Epithelial cell of prostate (primary cell): Measurements from ENCODE around the gene ZFYVE1.
"Not testable (repeated sequence)": the region's sequence is repeated elsewhere in the genome, so short reads cannot be mapped to it uniquely, and the experiment has no call there.

Experiments
- DNase-seq: peaks from one replicate; pipeline ENCODE4 v3.0.0-alpha.2; 2011; ENCODE audit warnings: low read depth, low spot score
- H3K27ac ChIP-seq: fragments of 450-650 bp; 2 replicates; pipeline ENCODE4 v1.5.1; 2017; ENCODE audit warnings: mild to moderate bottlenecking

Gene ZFYVE1

DNA sequence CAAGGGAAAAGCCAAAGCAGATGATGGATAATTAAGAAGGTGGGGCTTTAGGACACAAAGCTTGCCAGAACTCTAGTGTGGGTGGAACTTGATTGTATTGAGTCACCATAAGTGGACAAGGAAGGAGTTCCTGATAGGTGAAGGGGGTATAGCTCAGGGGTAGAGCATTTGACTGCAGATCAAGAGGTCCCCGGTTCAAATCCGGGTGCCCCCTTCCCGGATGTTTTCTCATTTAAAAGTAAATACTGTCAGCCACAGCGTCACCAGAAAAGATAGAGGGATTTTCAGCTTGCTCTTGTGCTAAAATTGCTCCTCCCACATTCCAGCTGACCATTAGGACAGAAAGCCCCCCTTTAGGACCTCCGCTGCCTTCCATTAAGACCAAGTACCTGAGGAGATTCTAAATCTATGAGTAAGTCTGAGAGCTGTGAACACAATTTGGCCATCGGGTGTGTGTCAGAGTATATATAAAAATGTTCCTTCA lies 64.0 kb downstream of the ZFYVE1 start:
- H3K27ac ChIP-seq = peak overlapping the region; percentile 86
- DNase-seq = peak; percentile 56

GRCh38 chr14:72962336-72962754 lies 64.6 kb downstream of the ZFYVE1 start:
- H3K27ac ChIP-seq = peak overlapping the region; percentile 86
- DNase-seq = not testable (repeated sequence)

DNA sequence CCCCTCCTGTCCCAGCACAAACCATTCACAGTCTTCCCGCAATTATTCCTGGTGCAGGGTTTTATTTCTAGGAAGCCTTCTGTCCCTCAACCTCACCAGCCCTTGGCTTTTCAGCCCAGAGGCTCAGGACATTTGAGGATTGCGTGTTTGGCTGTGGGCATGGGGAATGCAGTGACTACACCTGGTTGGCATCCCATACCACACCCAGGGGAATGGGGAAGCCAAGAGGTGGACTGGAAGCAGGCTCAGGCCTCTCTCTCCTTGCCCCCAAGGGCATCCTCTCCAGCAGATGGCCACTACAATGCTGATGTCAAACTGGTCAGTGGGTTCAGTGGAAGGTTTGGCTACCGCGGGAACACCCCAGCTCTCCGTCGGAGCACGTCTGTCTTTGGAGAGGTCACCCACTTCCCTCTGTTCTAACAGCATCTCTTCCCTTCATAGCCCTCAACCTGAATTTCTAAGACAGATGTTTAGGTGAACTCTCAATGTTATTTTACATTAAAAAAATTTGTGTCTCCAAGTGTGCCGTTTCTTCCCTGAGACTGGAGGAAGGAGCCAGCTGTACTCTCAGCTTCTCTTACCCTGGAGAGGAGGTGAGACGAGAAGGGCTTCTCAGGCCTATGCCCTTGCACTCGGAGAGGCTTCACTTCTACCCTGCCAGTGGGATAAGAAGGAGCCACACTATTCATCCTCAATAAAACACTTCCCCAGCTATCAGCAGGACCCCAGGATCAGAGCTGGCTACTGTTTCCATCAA lies 65.1 kb downstream of the ZFYVE1 start:
- H3K27ac ChIP-seq = peak overlapping the region; percentile 86
- DNase-seq = peak; percentile 45

DNA sequence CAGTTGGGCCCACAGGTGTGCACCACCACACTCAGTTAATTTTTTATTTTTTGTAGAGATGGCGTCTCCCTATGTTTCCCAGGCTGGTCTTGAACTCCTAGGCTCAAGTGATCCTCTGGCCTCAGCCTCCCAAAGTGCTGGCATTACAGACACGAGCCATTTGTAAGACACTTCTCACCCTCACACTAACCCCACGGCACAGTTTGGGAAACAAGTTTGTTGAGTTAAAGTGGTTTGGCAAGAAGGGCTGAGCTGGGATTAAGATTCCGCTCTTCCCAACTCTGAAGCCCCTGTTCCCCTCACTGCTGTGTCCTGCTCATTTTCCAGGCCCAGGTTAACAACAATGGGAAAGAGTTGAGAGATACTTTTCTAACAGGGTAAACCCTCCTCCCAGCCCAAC lies 65.9 kb downstream of the ZFYVE1 start:
- DNase-seq = not testable (repeated sequence)
- peak overlapping the region; percentile 86 for H3K27ac ChIP-seq

DNA sequence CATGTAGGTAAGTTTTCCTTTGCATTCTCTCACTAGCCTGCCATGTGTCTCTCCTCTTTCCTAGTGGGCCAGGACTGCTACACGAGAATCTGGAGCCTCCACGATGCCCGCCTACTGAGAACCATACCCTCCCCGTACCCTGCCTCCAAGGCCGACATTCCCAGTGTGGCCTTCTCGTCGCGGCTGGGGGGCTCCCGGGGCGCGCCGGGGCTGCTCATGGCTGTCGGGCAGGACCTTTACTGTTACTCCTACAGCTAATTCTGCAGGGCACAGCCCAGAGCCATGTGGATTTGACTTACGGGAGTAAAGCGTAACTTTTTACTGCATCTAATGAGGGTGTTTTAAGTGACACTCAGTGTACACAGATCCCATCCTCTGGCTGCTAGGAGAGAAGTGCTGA lies 68.4 kb downstream of the ZFYVE1 start:
- no peak for DNase-seq
- no peak overlapping the region for H3K27ac ChIP-seq

DNA sequence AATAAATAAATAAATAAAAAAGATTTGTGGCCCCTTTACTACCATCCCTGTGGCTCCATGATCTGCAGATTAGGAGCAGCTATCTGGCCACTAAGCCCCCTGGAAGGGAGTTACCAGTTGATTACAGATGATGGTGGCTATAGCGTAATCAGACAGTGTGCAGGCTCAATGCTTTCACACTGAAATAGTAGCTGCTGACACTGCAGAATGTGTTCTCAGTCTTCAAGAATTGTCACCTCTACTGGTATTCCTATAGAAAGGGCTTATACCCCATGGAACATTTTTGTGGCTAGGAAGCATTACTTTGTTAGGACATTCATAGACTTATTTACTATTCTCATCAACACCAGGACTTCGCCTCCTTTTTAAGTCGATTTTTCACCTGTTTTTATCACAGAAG lies 69.7 kb downstream of the ZFYVE1 start:
- DNase-seq = no peak

GRCh38 chr14:72956741-72957140 lies 70.2 kb downstream of the ZFYVE1 start:
- H3K27ac ChIP-seq, DNase-seq: not testable (repeated sequence)

More for the DNA sequence above, 69.7 kb downstream of the ZFYVE1 start:
- no peak overlapping the region for H3K27ac ChIP-seq

GRCh38 chr14:72952171-72952570 lies 74.7 kb downstream of the ZFYVE1 start:
- DNase-seq = no peak
- H3K27ac ChIP-seq = no peak overlapping the region

DNA sequence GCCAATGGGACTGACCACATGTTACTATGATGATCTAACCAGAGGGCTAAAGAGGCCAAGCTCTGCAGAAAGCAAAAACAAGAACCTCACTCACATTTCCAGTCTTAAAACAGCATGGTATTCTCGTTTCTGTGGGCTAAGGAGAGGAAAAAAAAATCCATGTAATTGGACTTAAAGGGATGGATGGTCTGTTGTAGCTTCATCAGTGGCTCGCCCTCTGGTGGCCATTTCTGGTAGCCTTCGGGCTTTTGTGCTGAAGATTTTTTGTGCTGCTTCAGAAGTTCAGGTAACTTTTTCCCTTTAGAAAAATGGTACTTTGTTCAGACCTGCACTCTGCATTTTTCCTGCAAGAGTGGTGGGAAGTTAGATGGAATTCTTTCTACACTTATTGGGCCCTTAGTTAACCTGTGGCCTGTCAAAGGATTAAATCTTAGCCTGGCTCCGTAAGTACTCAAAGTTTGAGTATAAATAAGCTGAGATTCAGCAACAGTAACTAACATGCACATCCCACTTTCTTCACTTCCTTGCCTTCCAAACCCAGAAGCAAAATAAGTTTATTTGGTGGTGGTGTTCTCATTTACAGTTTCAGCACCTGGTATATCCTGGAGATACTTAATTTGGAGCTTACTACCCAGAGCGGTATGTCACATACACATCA lies 78.3 kb downstream of the ZFYVE1 start:
- DNase-seq = no peak
- H3K27ac ChIP-seq = no peak overlapping the region

GRCh38 chr14:72947366-72948160 lies 79.3 kb downstream of the ZFYVE1 start:
- H3K27ac ChIP-seq = no peak overlapping the region
- no peak for DNase-seq

DNA sequence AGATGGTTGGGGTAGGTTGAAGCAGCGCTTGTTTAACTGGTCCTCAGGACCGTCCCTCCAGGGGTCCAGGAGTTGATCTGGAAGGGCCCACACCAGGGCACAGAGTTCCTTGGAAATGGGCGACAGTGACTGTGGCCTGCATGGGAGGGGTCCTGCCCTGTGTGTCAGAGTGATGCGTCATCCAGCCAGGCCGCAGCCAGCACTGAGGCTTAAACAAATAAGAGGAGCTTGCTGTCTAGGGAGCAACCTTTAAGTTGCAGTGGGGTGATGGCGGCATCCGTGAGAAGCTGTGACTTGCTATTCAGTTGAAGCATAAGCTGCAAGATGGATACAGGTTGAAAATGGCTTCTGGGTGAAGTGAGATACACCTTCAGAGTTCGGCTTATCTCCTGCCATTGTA lies 80.4 kb downstream of the ZFYVE1 start:
- no peak for DNase-seq
- H3K27ac ChIP-seq = no peak overlapping the region

DNA sequence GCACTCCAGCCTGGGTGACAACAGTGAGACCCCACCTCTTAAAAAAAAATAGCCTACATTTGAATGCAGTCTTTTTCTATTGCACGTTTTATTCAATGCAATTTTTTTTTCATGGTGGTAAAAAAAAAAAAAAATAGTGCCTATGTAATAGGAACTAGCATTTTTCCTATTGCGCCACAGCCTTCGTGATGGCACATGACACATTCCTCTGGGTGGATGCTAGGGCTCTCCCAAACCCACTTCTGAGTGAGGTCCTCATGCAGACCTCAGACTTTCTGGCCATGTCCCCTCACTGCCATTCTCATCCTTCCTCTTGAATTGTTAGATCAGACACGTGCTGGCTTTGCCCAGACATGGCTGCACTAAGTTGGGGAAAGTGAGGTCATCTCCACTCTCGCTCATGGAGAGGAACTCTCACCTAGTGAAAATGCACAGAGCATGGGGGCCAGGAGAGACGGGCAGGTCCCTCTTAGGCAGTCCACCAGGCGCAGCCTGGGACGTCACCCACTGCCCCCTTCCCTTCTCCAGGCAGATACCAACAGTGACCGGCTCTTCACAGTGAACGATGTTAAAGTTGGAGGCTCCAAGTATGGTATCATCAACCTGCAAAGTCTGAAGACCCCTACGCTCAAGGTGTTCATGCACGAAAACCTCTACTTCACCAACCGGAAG lies 81.4 kb downstream of the ZFYVE1 start:
- DNase-seq = no peak
- no peak overlapping the region for H3K27ac ChIP-seq

- no peak for DNase-seq
- no peak overlapping the region for H3K27ac ChIP-seq
Measured at GRCh38 chr14:72943876-72944430, 83.0 kb downstream of the ZFYVE1 start.

DNA sequence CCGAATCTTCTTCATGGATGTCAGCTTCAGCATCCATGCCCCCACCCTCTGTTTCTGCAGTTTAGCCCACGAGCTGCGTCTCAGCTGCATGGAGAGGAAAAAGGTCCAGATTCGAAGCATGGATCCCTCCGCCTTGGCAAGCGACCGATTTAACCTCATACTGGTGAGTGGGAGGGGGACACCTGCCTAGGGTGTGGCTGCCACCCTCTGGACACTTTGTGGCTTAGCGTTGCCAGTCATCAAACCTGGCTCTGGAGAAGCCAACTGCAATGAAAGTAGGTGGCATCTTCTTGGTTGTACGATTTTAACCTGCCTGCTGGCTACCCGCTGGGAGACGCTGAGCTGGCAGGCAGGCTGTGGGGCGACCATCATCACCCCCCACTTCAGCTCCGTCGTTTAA lies 84.0 kb downstream of the ZFYVE1 start:
- no peak for DNase-seq
- no peak overlapping the region for H3K27ac ChIP-seq

DNA sequence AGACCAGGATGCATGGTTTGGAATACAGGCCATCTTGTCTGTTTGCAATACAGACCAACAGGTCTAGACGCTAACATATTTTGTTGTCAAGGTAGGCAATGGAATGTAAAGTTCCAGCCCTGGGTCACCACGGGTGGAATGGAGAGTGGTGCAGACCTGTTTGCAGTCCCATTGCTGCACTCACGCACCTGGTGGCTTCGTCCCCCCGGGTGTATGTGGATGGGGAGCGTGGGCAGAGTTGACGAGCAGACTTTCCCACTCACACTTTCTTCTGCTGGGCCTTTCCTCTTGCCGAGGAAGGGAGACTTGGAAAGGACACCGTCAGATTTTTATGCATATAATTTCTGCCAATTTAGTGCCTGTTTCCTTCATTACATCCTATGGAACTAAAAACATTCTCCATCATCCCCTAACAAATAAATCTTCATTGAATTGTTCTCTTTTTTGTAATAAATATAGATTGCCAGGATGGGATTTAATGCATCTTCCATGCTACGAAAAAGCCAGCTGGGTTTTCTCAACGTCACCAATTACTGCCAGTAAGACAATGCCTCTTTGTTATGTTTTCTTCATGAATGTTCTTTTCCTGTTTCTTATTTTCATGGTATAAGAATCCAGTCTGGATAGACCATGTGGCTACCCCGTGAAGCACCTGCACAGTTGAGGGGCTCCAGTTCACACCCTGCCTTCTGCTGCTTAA lies 85.5 kb downstream of the ZFYVE1 start:
- no peak overlapping the region for H3K27ac ChIP-seq
- DNase-seq = no peak

DNA sequence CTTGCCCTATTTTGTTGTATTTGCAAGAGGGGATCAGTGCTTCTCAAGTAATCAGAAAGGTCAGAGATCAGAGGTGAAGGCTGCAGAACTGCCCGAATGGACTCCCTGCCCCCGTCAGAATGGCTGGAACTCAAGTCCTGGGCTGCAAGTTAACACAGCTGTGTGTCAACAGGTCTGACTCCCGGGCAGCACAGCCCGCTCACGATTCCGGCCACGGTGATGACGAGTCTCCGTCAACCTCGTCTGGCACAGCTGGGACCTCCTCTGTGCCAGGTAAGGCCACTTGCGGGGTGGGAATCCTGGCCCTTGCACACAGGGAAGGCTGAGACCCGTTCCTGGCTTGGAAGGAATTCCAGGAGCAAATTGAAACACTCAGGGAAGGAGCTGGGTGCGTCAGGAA lies 87.3 kb downstream of the ZFYVE1 start:
- no peak overlapping the region for H3K27ac ChIP-seq
- no peak for DNase-seq

- H3K27ac ChIP-seq = no peak overlapping the region
- no peak for DNase-seq
Measured at GRCh38 chr14:72932893-72933292, 94.0 kb downstream of the ZFYVE1 start.

DNA sequence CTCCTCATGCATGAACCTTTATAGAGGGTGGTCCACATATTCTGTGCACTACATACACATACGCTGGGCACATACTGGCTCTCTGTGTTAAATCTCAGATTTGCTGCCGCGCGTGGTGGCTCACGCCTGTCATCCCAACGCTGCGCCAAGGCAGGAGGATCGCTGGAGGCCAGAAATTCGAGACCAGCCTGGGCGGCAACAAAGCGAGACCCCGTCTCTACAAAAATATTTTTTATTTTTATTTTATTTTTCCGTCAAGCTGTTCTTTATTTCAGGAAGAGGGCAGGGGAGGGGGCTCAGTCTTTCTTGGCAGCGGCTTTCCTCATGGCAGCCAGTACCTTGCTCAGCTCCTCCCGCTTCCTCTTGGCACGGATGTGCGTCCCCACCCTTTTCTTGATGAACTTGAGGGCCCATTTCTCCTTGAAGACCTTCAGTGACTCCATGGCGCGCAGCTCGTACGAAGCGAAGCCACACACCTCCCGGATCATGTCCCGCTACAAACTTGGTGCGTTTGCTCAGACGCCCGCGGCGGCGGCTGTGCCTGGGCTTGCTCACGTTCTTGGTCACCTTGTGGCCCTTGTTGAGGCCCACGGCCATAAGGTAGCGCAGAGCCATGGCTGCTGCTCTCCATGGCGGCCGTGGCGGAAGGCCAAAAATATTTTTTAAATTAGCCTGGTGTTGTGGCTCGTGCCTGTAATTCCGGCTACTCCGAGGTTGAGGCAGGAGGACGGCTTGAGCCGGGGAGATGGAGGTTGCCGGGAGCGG lies 97.4 kb downstream of the ZFYVE1 start:
- no peak for DNase-seq
- H3K27ac ChIP-seq = no peak overlapping the region

- DNase-seq = no peak
- H3K27ac ChIP-seq = no peak overlapping the region
Measured at GRCh38 chr14:72928872-72929271, 98.0 kb downstream of the ZFYVE1 start.
